Brain microvascular endothelial cell (primary cell): ENCODE measurements around the gene GPRIN2.
A peak's percentile ranks its signal among the peaks of the same experiment; 100 is the strongest.

Experiments used
- DNase-seq: peaks from one replicate; pipeline ENCODE4 v3.0.0-alpha.2; 2020
- H3K27ac ChIP-seq: fragments of 250-450 bp; sonication (Bioruptor Pico); 2 replicates; pipeline ENCODE4 v1.5.1; 2020; ENCODE audit warnings: mild to moderate bottlenecking, moderate library complexity
- H3K27me3 ChIP-seq: fragments of 250-450 bp; sonication (Bioruptor Pico); replicated peaks from 2 replicates; pipeline ENCODE4 v1.5.1; 2020; ENCODE audit warnings: mild to moderate bottlenecking
- H3K36me3 ChIP-seq: fragments of 250-450 bp; sonication (Bioruptor Pico); replicated peaks from 2 replicates; pipeline ENCODE4 v1.5.1; 2020; ENCODE audit warnings: mild to moderate bottlenecking
- H3K4me3 ChIP-seq: 2 replicates; pipeline ENCODE4 v1.5.1; 2011; ENCODE audit warnings: low read depth, mild to moderate bottlenecking, control low read depth, low read length, moderate library complexity
- CTCF ChIP-seq: IDR thresholded peaks from 2 replicates; pipeline ENCODE4 v1.5.1; 2011; ENCODE audit warnings: low read depth, mild to moderate bottlenecking, moderate library complexity, low read length, control low read depth, inconsistent platforms; ENCODE audit errors: missing control alignments
- in situ Hi-C: cut with HindIII; loops from 2 replicates; pipeline ENCODE4 v1.10.0; 2017; ENCODE audit warnings: low sequenced_read_pairs, low pct_ligation_motif_present

Gene GPRIN2

DNA sequence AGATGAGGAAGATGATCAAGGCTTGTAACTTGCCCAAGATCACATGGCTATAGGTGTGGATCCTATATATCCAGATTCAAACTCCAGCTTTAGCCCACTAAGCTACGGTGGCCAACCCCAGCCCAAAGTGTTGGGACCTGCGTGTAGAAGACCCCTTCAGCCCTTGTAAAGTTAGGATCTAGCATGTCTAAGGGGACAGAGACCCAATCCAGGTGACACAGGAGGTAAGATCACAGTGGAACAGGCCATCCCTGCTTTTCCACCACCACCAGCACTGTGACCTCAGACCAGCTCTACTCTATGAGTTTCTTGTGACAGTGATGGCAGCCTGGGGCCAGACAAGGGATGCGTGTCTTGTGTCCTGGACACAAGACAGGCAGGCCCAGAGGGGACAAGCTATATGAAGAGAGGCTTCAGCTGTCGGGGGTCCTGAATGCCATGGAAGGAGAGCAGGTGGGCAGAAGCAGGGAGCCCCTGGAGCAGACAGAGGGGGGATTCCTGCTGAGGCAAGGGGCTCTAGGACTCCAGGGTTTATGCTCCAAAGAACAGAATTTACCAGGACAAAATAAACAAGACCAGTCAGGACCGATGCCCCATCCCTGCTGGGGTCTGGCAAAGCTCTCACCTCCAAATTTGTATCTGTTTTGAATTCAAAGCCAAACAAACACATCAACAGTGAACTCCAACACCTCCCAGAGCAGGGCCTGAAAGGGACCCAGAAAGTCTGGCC is 10.4 kb downstream of the GPRIN2 start:
- no peaks in the 10 kb centered on the region for H3K27me3 ChIP-seq
- DNase-seq, result no peak

GRCh38 chr10:46544989-46545791 is 11.3 kb downstream of the GPRIN2 start:
- H3K36me3 ChIP-seq, result no peaks in the 10 kb centered on the region
- H3K27me3 ChIP-seq, result no peaks in the 10 kb centered on the region
- peak; percentile 72 for TF ChIP-seq CTCF
- in situ Hi-C loops, result no loop called here
- no peak overlapping the region for H3K4me3 ChIP-seq
- no peak overlapping the region for H3K27ac ChIP-seq
- DNase-seq, result no peak

More for the DNA sequence above, 10.4 kb downstream of the GPRIN2 start:
- in situ Hi-C loops, result no loop called here
- Histone ChIP-seq H3K27ac (no peak overlapping the region), H3K36me3 (no peaks in the 10 kb centered on the region), H3K4me3 (no peak overlapping the region)
- no peak for TF ChIP-seq CTCF

DNA sequence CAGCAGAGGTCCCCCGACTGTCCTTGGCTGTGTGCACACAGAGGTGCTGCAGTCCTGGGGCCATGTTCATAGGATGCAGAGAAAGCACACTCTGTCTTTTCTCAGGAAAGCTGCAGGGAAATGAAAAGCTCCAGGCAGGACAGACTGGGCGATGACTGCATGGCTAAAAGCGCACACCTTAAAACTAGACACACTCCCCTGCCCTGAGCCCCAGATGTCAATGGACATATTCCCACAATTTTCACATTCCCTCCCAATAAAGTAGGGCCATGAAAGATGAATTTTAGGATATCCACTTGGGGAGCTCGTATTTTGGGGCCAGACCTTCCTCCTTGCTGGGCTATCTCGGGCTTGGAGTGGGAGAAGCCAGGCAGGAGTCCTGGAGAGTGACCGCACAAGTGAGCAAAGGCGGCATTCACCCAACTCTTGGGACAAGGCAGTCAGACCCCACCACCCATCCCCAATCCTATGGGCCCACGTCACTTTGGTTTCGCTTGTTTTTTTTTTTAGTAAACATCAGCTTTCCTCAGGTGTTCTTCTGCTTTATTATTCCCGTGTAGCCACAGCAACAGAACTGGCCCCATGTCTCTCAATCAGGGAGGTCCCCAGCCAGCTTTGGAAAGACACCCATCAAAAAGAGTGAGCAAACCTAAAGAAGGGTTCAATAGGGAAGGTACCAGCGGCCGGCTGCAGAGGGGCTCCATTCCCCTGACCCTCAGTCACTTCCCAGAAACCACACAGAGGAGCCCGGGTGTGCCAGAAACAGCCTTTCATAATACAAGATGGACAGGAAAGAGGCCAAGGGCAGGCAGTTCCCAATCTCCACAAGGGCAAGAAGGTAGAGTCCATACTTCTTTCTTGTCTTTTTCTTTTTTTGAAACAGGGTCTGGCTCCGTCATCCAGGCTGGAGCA is 12.7 kb downstream of the GPRIN2 start:
- H3K4me3 ChIP-seq, result no peak overlapping the region
- H3K27me3 ChIP-seq, result no peaks in the 10 kb centered on the region
- TF ChIP-seq CTCF, result no peak
- H3K27ac ChIP-seq, result no peak overlapping the region
- DNase-seq, result no peak
- no peaks in the 10 kb centered on the region for H3K36me3 ChIP-seq
- in situ Hi-C loops, result no loop called here

DNA sequence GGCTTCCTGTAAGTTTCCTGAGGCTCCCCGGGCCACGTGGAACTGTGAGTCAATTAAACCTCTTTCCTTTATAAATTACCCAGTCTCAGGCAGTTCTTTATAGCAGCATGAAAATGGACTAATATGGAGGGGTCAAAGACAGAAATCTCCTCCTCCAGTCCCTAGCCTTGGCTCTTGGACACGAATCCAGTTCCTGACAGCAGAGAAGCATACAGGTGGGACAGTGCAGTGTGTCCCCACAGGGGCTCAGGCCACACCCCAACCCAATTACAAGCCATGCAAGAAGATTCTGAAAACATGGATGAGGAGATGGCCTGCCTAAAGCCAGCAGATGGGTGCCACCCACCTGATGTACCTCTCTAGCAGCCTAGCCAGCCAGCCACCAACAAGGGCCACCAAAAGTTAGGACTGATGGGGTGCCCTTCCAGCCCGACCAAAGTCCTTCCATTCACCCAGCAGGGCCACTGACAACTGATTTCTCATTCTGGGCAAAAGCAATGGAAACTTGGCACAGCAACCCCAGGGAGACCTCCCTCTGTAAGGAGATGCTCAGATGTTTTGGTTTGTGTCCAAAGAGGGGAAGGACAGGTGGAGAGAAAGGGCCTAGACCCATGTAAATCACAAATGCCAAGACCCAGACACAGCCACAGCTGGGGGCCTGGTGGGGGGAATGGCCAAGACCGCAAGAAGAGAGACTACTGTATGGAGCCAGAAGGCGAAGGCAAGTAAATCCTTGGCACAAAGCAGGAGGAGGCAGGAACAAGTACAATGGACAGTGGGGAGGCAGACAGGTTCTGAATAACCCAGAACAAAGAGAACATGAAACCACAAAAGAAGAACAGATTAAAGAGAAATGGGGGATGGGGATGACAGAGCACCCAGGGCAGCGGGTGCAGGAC is 13.6 kb downstream of the GPRIN2 start:
- Histone ChIP-seq H3K27me3 (no peaks in the 10 kb centered on the region), H3K36me3 (no peaks in the 10 kb centered on the region), H3K27ac (no peak overlapping the region), H3K4me3 (no peak overlapping the region)
- in situ Hi-C loops, result no loop called here
- TF ChIP-seq CTCF, result no peak
- no peak for DNase-seq
